Measurements from ENCODE around the gene FRMPD2. TPM values are rescaled to one million over a fixed set of nuclear protein-coding genes. Genes with fewer than 3 reads are reported as not detected.

FRMPD2 gene
- total and polyA plus RNA-seq, 2 experiments from 2014 or later: 0.10 to 0.30 TPM

GRCh38 chr10:48254750-48255512, 19.6 kb downstream of the FRMPD2 start:
- DNase-seq (ENCODE audit: low spot score): no peak
- Histone ChIP-seq H3K4me1 (ENCODE audit: insufficient read depth) (peaks cover 16% of the 10 kb centered on the region), H3K9me3 (ENCODE audit: low read depth) (no peaks in the 10 kb centered on the region), H4K20me1 (ENCODE audit: insufficient read depth, poor library complexity, severe bottlenecking) (no peaks in the 10 kb centered on the region), H3K27ac (no peak overlapping the region), H3K27me3 (no peaks in the 10 kb centered on the region), H3K9me2 (replicated peaks; ENCODE audit: insufficient read depth) (no peaks in the 10 kb centered on the region), H2AFZ (no peak overlapping the region), H3K36me3 (replicated peaks; ENCODE audit: insufficient read depth, low read depth) (no peaks in the 10 kb centered on the region), H3K4me2 (no peak overlapping the region), H3K4me3 (no peak overlapping the region), H3K79me2 (no peaks in the 10 kb centered on the region)
- no peak for TF ChIP-seq EZH2phosphoT487 (IDR thresholded peaks at IDR 0.05; ENCODE audit: low read depth, severe bottlenecking, unreplicated experiment)
- no peak for TF ChIP-seq CTCF (IDR thresholded peaks at IDR 0.05; ENCODE audit: poor library complexity)
- no peak for TF ChIP-seq EZH2 (IDR thresholded peaks at IDR 0.05; ENCODE audit: borderline replicate concordance)
- 84% methylated on average over 5 of the region's 5 CpGs for WGBS (ENCODE audit: low lambda C conversion rate, missing lambda C conversion rate)

- H3K4me2 ChIP-seq: no peak overlapping the region
- H3K79me2 ChIP-seq: no peaks in the 10 kb centered on the region
- TF ChIP-seq CTCF (IDR thresholded peaks at IDR 0.05; ENCODE audit: poor library complexity) (no peak), EZH2 (IDR thresholded peaks at IDR 0.05; ENCODE audit: borderline replicate concordance) (no peak), EZH2phosphoT487 (IDR thresholded peaks at IDR 0.05; ENCODE audit: low read depth, severe bottlenecking, unreplicated experiment) (no peak)
- no peak overlapping the region for H2AFZ ChIP-seq
- DNase-seq (ENCODE audit: low spot score): no peak
- WGBS (ENCODE audit: low lambda C conversion rate, missing lambda C conversion rate): 82% methylated on average over 9 of the region's 9 CpGs
- no peaks in the 10 kb centered on the region for H4K20me1 ChIP-seq (ENCODE audit: insufficient read depth, poor library complexity, severe bottlenecking)
- H3K4me1 ChIP-seq (ENCODE audit: insufficient read depth): peaks cover 16% of the 10 kb centered on the region
- H3K27ac ChIP-seq: no peak overlapping the region
- no peaks in the 10 kb centered on the region for H3K27me3 ChIP-seq
- no peaks in the 10 kb centered on the region for H3K9me3 ChIP-seq (ENCODE audit: low read depth)
- H3K9me2 ChIP-seq (replicated peaks; ENCODE audit: insufficient read depth): no peaks in the 10 kb centered on the region
- H3K4me3 ChIP-seq: no peak overlapping the region
- H3K36me3 ChIP-seq (replicated peaks; ENCODE audit: insufficient read depth, low read depth): no peaks in the 10 kb centered on the region
Measured at GRCh38 chr10:48253970-48254657, 20.4 kb downstream of the FRMPD2 start.

GRCh38 chr10:48252354-48252650, 22.2 kb downstream of the FRMPD2 start:
- Histone ChIP-seq H3K79me2 (no peaks in the 10 kb centered on the region), H3K9me2 (replicated peaks; ENCODE audit: insufficient read depth) (no peaks in the 10 kb centered on the region), H3K9me3 (ENCODE audit: low read depth) (no peaks in the 10 kb centered on the region), H3K4me3 (no peak overlapping the region), H3K27me3 (no peaks in the 10 kb centered on the region), H3K4me1 (ENCODE audit: insufficient read depth) (peaks cover 16% of the 10 kb centered on the region), H3K27ac (no peak overlapping the region), H3K36me3 (replicated peaks; ENCODE audit: insufficient read depth, low read depth) (no peaks in the 10 kb centered on the region), H2AFZ (no peak overlapping the region), H4K20me1 (ENCODE audit: insufficient read depth, poor library complexity, severe bottlenecking) (no peaks in the 10 kb centered on the region), H3K4me2 (no peak overlapping the region)
- DNase-seq (ENCODE audit: low spot score): no peak
- 56% methylated on average over 5 of the region's 5 CpGs for WGBS (ENCODE audit: low lambda C conversion rate, missing lambda C conversion rate)
- TF ChIP-seq EZH2phosphoT487 (IDR thresholded peaks at IDR 0.05; ENCODE audit: low read depth, severe bottlenecking, unreplicated experiment) (no peak), EZH2 (IDR thresholded peaks at IDR 0.05; ENCODE audit: borderline replicate concordance) (no peak), CTCF (IDR thresholded peaks at IDR 0.05; ENCODE audit: poor library complexity) (no peak)

Data from hepatocyte (in vitro differentiated cells).